ENCODE measurements around the gene FKBP1A. TPM values are rescaled to one million over a fixed set of nuclear protein-coding genes. Genes with fewer than 3 reads are reported as not detected.

The FKBP1A gene
- total and polyA plus RNA-seq, 10 of the 15 experiments (the other 5 are each of a cell fraction or from before 2014, with no cell fraction given), result 103 to 687 (median 254) TPM

GRCh38 chr20:1364106-1364505, 28.7 kb downstream of the FKBP1A start (continued):
- TF ChIP-seq SRF (IDR thresholded peaks at IDR 0.05; ENCODE audit: low read depth in 2 of 2, low read length in 2 of 2), result no peak
- no peak for TF ChIP-seq IKZF2 (IDR thresholded peaks at IDR 0.05)
- no peak for TF ChIP-seq HDGF (IDR thresholded peaks at IDR 0.05)
- no peak for TF ChIP-seq SIX5 (IDR thresholded peaks at IDR 0.05; ENCODE audit: low read depth, low read length, severe bottlenecking)
- no peak for TF ChIP-seq SP1 (IDR thresholded peaks at IDR 0.05; ENCODE audit: low read depth, low read length)

GRCh38 chr20:1363522-1363921, 29.3 kb downstream of the FKBP1A start:
- no peak overlapping the region for H3K27ac ChIP-seq (ENCODE audit: control insufficient read depth, insufficient read depth)
- no peak for TF ChIP-seq ATF3 (IDR thresholded peaks at IDR 0.05; ENCODE audit: borderline replicate concordance, extremely low read depth, low read depth, low read length)
- TF ChIP-seq SP1 (IDR thresholded peaks at IDR 0.05; ENCODE audit: low read depth, low read length), result no peak
- TF ChIP-seq HCFC1 (IDR thresholded peaks at IDR 0.05; ENCODE audit: low read length), result no peak
- no peak for TF ChIP-seq POLR2A (IDR thresholded peaks at IDR 0.05; ENCODE audit: low read depth, low read length)
- no peak for TF ChIP-seq HDAC6 (IDR thresholded peaks at IDR 0.05; ENCODE audit: unreplicated experiment)
- no peak for TF ChIP-seq GABPA (IDR thresholded peaks at IDR 0.05; ENCODE audit: low read depth)
- TF ChIP-seq TCF3 (IDR thresholded peaks at IDR 0.05; ENCODE audit: borderline replicate concordance, insufficient read depth, low read depth, low read length), result no peak
- TF ChIP-seq BRCA1 (IDR thresholded peaks at IDR 0.05; ENCODE audit: low read depth, low read length), result no peak
- no peak for TF ChIP-seq FOXM1 (IDR thresholded peaks at IDR 0.05; ENCODE audit: low read depth, low read length)
- TF ChIP-seq FOS (IDR thresholded peaks at IDR 0.05; ENCODE audit: borderline replicate concordance, extremely low read depth, insufficient read length), result no peak
- TF ChIP-seq IKZF2 (IDR thresholded peaks at IDR 0.05), result no peak
- no peak for TF ChIP-seq POLR2AphosphoS2 (IDR thresholded peaks at IDR 0.05; ENCODE audit: low read depth, low read length)
- TF ChIP-seq ZNF622 (IDR thresholded peaks at IDR 0.05), result no peak
- TF ChIP-seq ATF7 (IDR thresholded peaks at IDR 0.05; ENCODE audit: low read depth), result no peak
- no peak overlapping the region for H3K4me3 ChIP-seq
- POLR2A ChIA-PET, result no interaction called here
- CTCF ChIA-PET, result no interaction called here
- peak; percentile 44 for FAIRE-seq
- intact Hi-C loops (cut with micrococcal nuclease; ENCODE audit: unreplicated experiment) (no loop called here), in situ Hi-C loops (cut with MboI) (no loop called here)
- RAD21 ChIA-PET (ENCODE audit: unreplicated experiment), result no interaction called here
- H3K4me2 ChIP-seq (ENCODE audit: control insufficient read depth, insufficient read depth), result no peak overlapping the region
- H3K9me3 ChIP-seq (replicated peaks; ENCODE audit: control insufficient read depth, insufficient read depth, low read length), result no peaks in the 10 kb centered on the region
- WGBS (ENCODE audit: insufficient coverage, insufficient replicate concordance, low lambda C conversion rate, missing lambda C conversion rate), result 66% methylated on average over 5 of the region's 5 CpGs
- H2AFZ ChIP-seq (ENCODE audit: control insufficient read depth, low read depth, low read length), result no peak overlapping the region
- H3K36me3 ChIP-seq (ENCODE audit: control insufficient read depth in 2 of 2, insufficient read depth in 2 of 2, low read length in 1 of 2), result peaks cover 3 to 17% of the 10 kb centered on the region in 2 experiments; a peak in 3 of 4 replicates
- SMC1A ChIA-PET (ENCODE audit: uncharacterized antibody, unreplicated experiment), result no interaction called here
- peaks cover 1% of the 10 kb centered on the region; the same call in 1 of the 2 replicates for H3K4me1 ChIP-seq (ENCODE audit: control insufficient read depth, insufficient read depth, low read length)
- no peak overlapping the region for H3K9ac ChIP-seq (ENCODE audit: control insufficient read depth, insufficient read depth, low read length)
- no peaks in the 10 kb centered on the region for H3K27me3 ChIP-seq (replicated peaks in 1 of 2; ENCODE audit: control insufficient read depth in 2 of 2, insufficient read depth in 2 of 2, low read length in 1 of 2)
- no peaks in the 10 kb centered on the region for H3K79me2 ChIP-seq (ENCODE audit: control insufficient read depth, insufficient read depth, low read length)
- BruUV-seq (replicated peaks), result no TSS peak
- no peak for DNase-seq (ENCODE audit: low read depth, low spot score)
- no peaks in the 10 kb centered on the region for H4K20me1 ChIP-seq (ENCODE audit: control insufficient read depth, insufficient read depth)
- ATAC-seq, result no peak

All from GM12878 (cell line).